KMS-11 (cell line): ENCODE measurements around the gene UBE2H.

Source experiments
- H2AFZ ChIP-seq: fragments of 200-600 bp; sonication (generic); 2 replicates; pipeline ENCODE4 v1.6.1; 2016; ENCODE audit warnings: antibody characterized with exemption, mixed run types, low read depth
- H3K27ac ChIP-seq: fragments of 200-600 bp; sonication (generic); 2 replicates; pipeline ENCODE4 v1.6.1; 2016; ENCODE audit warnings: mild to moderate bottlenecking, mixed run types
- H3K27me3 ChIP-seq: fragments of 200-600 bp; sonication (generic); 2 replicates; pipeline ENCODE4 v1.6.1; 2017; ENCODE audit warnings: mild to moderate bottlenecking, low read depth, mixed run types, moderate library complexity; ENCODE audit not compliant: insufficient read depth
- H3K36me3 ChIP-seq: fragments of 200-600 bp; sonication (generic); 2 replicates; pipeline ENCODE4 v1.6.1; 2017; ENCODE audit warnings: mild to moderate bottlenecking, mixed run types; ENCODE audit not compliant: insufficient read depth
- H3K4me1 ChIP-seq: fragments of 200-600 bp; sonication (generic); 2 replicates; pipeline ENCODE4 v1.6.1; 2016; ENCODE audit warnings: mild to moderate bottlenecking, low read depth, mixed run types; ENCODE audit not compliant: poor library complexity, severe bottlenecking
- H3K4me2 ChIP-seq: fragments of 200-600 bp; sonication (generic); 2 replicates; pipeline ENCODE4 v1.7.0; 2016; ENCODE audit warnings: mild to moderate bottlenecking, mixed run types
- H3K4me3 ChIP-seq: fragments of 200-600 bp; sonication (generic); IDR thresholded peaks from 2 replicates; pipeline ENCODE4 v1.6.1; 2017; ENCODE audit warnings: low read depth, low read length, mixed read lengths; ENCODE audit not compliant: insufficient read depth
- H3K79me2 ChIP-seq: fragments of 200-600 bp; sonication (generic); 2 replicates; pipeline ENCODE4 v1.6.1; 2016; ENCODE audit warnings: low read depth, mixed run types; ENCODE audit not compliant: insufficient read depth
- H3K9ac ChIP-seq: fragments of 200-600 bp; sonication (generic); 2 replicates; pipeline ENCODE4 v1.6.1; 2016; ENCODE audit warnings: mild to moderate bottlenecking, mixed run types
- H4K20me1 ChIP-seq: fragments of 200-600 bp; sonication (generic); 2 replicates; pipeline ENCODE4 v1.6.1; 2016; ENCODE audit warnings: mild to moderate bottlenecking, mixed run types; ENCODE audit not compliant: insufficient read depth
- CTCF ChIP-seq: fragments of 200-600 bp; sonication (generic); conservative IDR thresholded peaks from 2 replicates; pipeline ENCODE4 v1.6.1; 2017; ENCODE audit warnings: low read depth, mild to moderate bottlenecking, antibody characterized with exemption, low read length, moderate library complexity, mixed read lengths

The UBE2H gene

GRCh38 chr7:129859183-129859582, 93.6 kb downstream of the UBE2H start:
- no peaks in the 10 kb centered on the region for H3K27me3 ChIP-seq
- no peak overlapping the region for H3K4me2 ChIP-seq
- no peak overlapping the region for H2AFZ ChIP-seq
- H3K9ac ChIP-seq = no peak overlapping the region
- H3K4me1 ChIP-seq = peaks cover 41% of the 10 kb centered on the region
- TF ChIP-seq CTCF = no peak
- no peak overlapping the region for H3K27ac ChIP-seq
- H3K4me3 ChIP-seq = no peak overlapping the region
- no peaks in the 10 kb centered on the region for H3K36me3 ChIP-seq
- peaks cover 9% of the 10 kb centered on the region; the same call in 1 of the 2 replicates for H4K20me1 ChIP-seq
- H3K79me2 ChIP-seq = peaks cover 33% of the 10 kb centered on the region

- H3K4me2 ChIP-seq = no peak overlapping the region
- H3K4me1 ChIP-seq = peaks cover 37% of the 10 kb centered on the region
- no peak for TF ChIP-seq CTCF
- peaks cover 33% of the 10 kb centered on the region for H3K79me2 ChIP-seq
- no peaks in the 10 kb centered on the region for H3K36me3 ChIP-seq
- no peak overlapping the region for H2AFZ ChIP-seq
- peaks cover 9% of the 10 kb centered on the region; the same call in 1 of the 2 replicates for H4K20me1 ChIP-seq
- no peak overlapping the region for H3K27ac ChIP-seq
- no peak overlapping the region for H3K4me3 ChIP-seq
- no peak overlapping the region for H3K9ac ChIP-seq
- H3K27me3 ChIP-seq = no peaks in the 10 kb centered on the region
Observed at GRCh38 chr7:129858490-129858889, 94.3 kb downstream of the UBE2H start.

GRCh38 chr7:129857313-129857712, 95.4 kb downstream of the UBE2H start:
- Histone ChIP-seq H3K4me2 (no peak overlapping the region), H3K36me3 (no peaks in the 10 kb centered on the region), H3K4me1 (peaks cover 26% of the 10 kb centered on the region), H2AFZ (no peak overlapping the region), H3K27me3 (no peaks in the 10 kb centered on the region), H3K27ac (no peak overlapping the region), H4K20me1 (peaks cover 9% of the 10 kb centered on the region; the same call in 1 of the 2 replicates), H3K9ac (no peak overlapping the region), H3K4me3 (no peak overlapping the region), H3K79me2 (peaks cover 33% of the 10 kb centered on the region)
- TF ChIP-seq CTCF = no peak

- no peaks in the 10 kb centered on the region for H3K27me3 ChIP-seq
- H4K20me1 ChIP-seq = peaks cover 9% of the 10 kb centered on the region; the same call in 1 of the 2 replicates
- H3K9ac ChIP-seq = no peak overlapping the region
- peaks cover 14% of the 10 kb centered on the region for H3K4me1 ChIP-seq
- H3K27ac ChIP-seq = no peak overlapping the region
- H2AFZ ChIP-seq = no peak overlapping the region
- H3K4me2 ChIP-seq = no peak overlapping the region
- no peak for TF ChIP-seq CTCF
- H3K36me3 ChIP-seq = no peaks in the 10 kb centered on the region
- peaks cover 25% of the 10 kb centered on the region; the same call in 1 of the 2 replicates for H3K79me2 ChIP-seq
- H3K4me3 ChIP-seq = no peak overlapping the region
Observed at GRCh38 chr7:129855935-129856717, 96.6 kb downstream of the UBE2H start.
